Right ventricle myocardium superior (tissue), 1 donor: ENCODE results near the gene TLR9. TPM values are rescaled to one million over a fixed set of nuclear protein-coding genes. Genes with fewer than 3 reads are reported as not detected.
A peak's percentile ranks its signal among the peaks of the same experiment; 100 is the strongest.

Experiments
- ATAC-seq: fragments of 200-7000 bp; cut with Tn5 transposase; one replicate; pipeline ENCODE4 v1.9.1; 2020; ENCODE audit warnings: mild to moderate bottlenecking; ENCODE audit not compliant: poor library complexity
- DNase-seq: peaks from one replicate; pipeline ENCODE4 v3.0.0-alpha.2; 2020
- intact Hi-C: fragments of 100-400 bp; cut with DNase I; formaldehyde crosslinking; loops from one replicate; pipeline ENCODE4 v1.11.2; 2022
- total RNA-seq: library from RNA; stranded (reverse); fragmentation: NEBNext Ultra II Directional; extraction: Animal tissue kit (Norgen Biotek cat#: 25700); gene quantifications from one replicate; pipeline ENCODE4 v1.2.1, GENCODE V29; 2021
- donor health status: DM: no; HTN: yes; CAD: no; lungs with severe emphysema.

Gene TLR9
- total RNA-seq, 1 donor from 2014 or later: 0.32 TPM

- DNase-seq (no peak), ATAC-seq (no peak)
- intact Hi-C loops: no loop called here
Measured at GRCh38 chr3:52249683-52250082, 24.2 kb upstream of the TLR9 start.

DNA sequence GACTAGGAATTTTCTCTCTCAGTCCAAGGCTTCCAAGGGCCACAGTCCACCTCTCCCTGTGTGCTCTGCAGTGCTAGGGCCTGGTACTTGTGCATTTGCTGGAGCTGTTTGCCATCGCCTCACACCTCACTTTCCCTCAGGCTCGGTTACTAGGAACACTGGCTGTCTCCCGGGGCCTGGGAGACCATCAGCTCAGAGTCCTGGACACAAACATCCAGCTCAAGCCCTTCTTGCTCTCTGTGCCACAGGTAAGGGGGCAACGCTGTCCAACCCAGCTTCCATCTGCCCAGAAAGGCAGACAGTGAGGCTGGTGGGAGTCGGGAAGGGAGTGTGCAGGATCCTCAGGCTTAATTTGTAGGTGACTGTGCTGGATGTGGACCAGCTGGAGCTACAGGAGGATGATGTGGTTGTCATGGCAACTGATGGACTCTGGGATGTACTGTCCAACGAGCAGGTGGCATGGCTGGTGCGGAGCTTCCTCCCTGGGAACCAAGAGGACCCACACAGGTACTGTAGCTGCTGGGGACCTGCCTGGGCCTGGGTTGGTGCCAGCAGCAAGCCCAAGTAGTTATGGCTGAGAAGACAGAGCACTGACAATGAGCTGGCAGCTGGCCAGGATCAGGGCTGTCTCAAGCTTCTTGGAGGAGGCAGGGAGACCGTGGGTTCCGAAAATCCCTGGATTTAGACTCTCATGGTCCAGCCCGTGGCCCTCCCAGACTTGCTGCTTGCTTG is 23.5 kb upstream of the TLR9 start:
- ATAC-seq (no peak), DNase-seq (peak; percentile 69)
- intact Hi-C loops: no loop called here

GRCh38 chr3:52248165-52248541 is 22.7 kb upstream of the TLR9 start:
- intact Hi-C loops: no loop called here

GRCh38 chr3:52247409-52248164 is 22.1 kb upstream of the TLR9 start:
- DNase-seq: no peak
- ATAC-seq: no peak

More at GRCh38 chr3:52248165-52248541, 22.7 kb upstream of the TLR9 start:
- ATAC-seq (no peak), DNase-seq (no peak)

GRCh38 chr3:52246728-52247408 is 21.4 kb upstream of the TLR9 start:
- DNase-seq (no peak), ATAC-seq (peak; percentile 13)
- intact Hi-C loops: no loop called here

More at GRCh38 chr3:52247409-52248164, 22.1 kb upstream of the TLR9 start:
- intact Hi-C loops: no loop called here

- intact Hi-C loops: no loop called here
- DNase-seq (no peak), ATAC-seq (no peak)
Measured at GRCh38 chr3:52246264-52246620, 20.8 kb upstream of the TLR9 start.

GRCh38 chr3:52245322-52246263 is 20.1 kb upstream of the TLR9 start, which contains the start of gene PPM1M:
Gene PPM1M, plus strand, starts transcription at chr3:52245759. Its CDS starts 66 bp downstream, at chr3:52245825.
- ATAC-seq: peak; percentile 62

GRCh38 chr3:52243791-52244628 is 18.6 kb upstream of the TLR9 start:
- intact Hi-C loops: no loop called here
- ATAC-seq (peak; percentile 6), DNase-seq (no peak)

More at GRCh38 chr3:52245322-52246263, 20.1 kb upstream of the TLR9 start, which contains the start of gene PPM1M:
- DNase-seq: peak; percentile 71
- intact Hi-C loops: no loop called here

- intact Hi-C loops: no loop called here
- DNase-seq: no peak
- ATAC-seq: no peak
Measured at GRCh38 chr3:52242039-52242438, 16.6 kb upstream of the TLR9 start.

DNA sequence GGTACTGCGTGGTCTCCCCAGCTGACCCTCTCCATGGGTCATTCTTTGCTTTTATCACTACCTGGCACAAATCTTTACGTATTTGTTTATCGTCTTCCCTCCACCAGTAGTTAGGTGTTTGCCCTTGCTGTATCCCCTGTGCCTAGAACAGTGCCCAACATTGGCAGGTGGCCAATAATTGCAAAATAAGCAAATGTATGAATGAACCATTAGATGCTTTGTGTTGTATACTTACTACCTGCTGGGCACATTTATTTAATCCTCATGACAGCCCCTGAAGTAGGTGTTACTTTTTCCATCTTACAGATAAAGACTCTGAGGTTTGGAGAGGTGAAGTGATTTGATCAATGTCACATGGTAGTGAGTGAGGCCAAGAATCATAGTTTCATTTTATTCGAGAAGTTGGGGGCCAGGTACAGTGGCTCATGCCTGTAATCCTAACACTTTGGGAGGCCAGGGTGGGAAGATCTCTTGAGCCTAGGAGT is 15.5 kb upstream of the TLR9 start:
- intact Hi-C loops: no loop called here
- no peak for DNase-seq
- no peak for ATAC-seq

GRCh38 chr3:52240059-52240885 is 14.8 kb upstream of the TLR9 start:
- intact Hi-C loops: no loop called here
- ATAC-seq (no peak), DNase-seq (peak; percentile 69)

DNA sequence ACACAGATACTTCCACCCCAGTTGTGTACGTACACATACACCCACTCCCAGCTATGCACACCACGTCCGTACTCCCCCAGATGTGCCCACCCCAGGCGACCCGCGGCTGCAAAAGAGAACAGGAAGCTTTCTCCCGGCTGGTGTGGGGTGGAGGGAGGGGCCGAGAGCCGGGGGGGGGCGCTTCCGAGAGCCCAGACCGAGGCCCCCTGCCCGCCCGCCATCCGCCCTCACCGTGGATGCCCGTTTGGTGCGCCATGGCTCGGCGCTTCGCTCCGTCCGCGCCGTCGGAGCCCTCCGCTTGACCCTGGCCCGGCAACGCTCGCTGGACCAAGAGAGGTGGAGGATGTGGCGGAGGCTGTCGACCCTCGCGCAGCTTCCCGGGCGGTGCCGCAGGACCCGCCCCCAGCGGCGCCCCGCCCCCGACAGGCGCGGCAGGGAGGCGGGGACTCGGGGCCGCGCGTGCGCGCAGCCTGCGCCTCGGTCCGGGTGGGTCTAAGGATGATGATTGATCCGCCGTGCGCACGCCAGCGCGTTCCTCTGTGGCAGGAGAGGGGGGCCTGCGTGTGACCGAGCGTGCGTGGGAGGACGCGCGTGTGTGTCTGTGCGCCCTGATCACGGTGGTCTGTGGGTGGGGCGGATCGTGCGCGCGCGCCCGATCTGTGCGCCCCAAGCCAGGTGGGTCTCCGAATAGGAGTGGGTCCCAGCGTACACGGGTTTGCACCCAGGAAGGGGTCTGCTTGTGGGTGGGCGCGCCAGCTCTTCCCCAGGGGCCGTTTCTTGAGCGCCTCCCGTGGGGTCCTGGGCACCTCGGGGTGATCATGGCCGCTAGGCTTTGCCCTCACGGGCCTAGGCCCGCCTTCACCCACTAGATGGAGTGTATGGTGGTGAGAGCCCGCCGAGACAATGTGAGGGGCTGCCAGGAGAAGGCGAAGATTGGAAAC is 13.6 kb upstream of the TLR9 start, which contains the start of gene TWF2:
TWF2 (minus strand) TSS at position 398 of the 941 bp plus-strand sequence; CDS start at position 256, 142 bp downstream.
- intact Hi-C loops: loop anchor here (5.0 kb wide), 1 partner anchor 38 kb away; the partner anchor contains the start of gene WDR82
- peak; percentile 90 for DNase-seq

DNA sequence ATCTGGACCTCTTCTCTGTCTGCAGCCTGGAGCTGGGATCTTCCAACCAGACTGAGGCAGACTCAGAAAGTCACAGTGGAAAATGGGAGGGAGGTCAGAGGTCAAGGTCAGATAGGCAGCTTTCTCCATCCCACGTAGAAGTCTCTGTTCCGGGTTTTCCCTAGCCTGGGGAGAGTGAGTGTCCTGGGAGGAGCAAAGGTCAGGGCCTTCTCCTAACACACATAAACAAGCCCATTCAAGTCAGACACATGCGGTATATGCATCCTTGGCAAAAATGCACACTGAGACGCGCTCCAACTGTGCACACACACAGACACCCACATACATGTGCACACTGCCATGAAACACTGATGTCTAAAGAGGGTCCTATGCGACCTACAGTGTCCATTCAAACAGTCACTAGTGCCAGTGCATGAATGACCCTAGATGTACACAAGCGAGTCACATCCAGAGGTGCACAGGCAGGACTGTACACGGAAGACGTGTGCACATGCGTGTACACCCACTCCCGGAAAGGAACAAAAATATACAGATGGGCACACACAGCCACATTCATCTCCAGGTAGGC is 12.8 kb upstream of the TLR9 start:
- DNase-seq (no peak), ATAC-seq (no peak)
- intact Hi-C loops: loop anchor here (5.0 kb wide), 1 partner anchor 39 kb away; the partner anchor contains the start of gene WDR82

More for the DNA sequence above, 13.6 kb upstream of the TLR9 start, which contains the start of gene TWF2:
- peak; percentile 87 for ATAC-seq

- DNase-seq (peak; percentile 92), ATAC-seq (peak; percentile 57)
- intact Hi-C loops: loop anchor here (5.0 kb wide), 1 partner anchor 40 kb away; the partner anchor contains the start of gene WDR82
Measured at GRCh38 chr3:52237657-52238172, 12.3 kb upstream of the TLR9 start.
